ENCODE results near the gene INTS6. TPM values are rescaled to one million over a fixed set of nuclear protein-coding genes. Genes with fewer than 3 reads are reported as not detected.

Gene INTS6
- total RNA-seq, 4 donors from 2014 or later: 42.1 to 53.7 (median 45.4) TPM

- 79% methylated on average over 2 of the region's 2 CpGs for WGBS, 2 donors
- no peaks in the 10 kb centered on the region for H3K27me3 ChIP-seq
- no peak for TF ChIP-seq POLR2A (IDR thresholded peaks at IDR 0.05)
- no peak for TF ChIP-seq CTCF (IDR thresholded peaks at IDR 0.05)
- H3K27ac ChIP-seq: no peak overlapping the region
- H3K4me3 ChIP-seq (replicated peaks in 1 of 3): no peak overlapping the region
- H3K4me1 ChIP-seq: no peaks in the 10 kb centered on the region
- no peaks in the 10 kb centered on the region for H3K9me3 ChIP-seq
- no peaks in the 10 kb centered on the region for H3K36me3 ChIP-seq
- intact Hi-C loops (cut with DNase I): no loop called here
- DNase-seq: no peak
Measured at GRCh38 chr13:51475727-51476501, 23.1 kb upstream of the INTS6 start.

- H3K27me3 ChIP-seq: no peaks in the 10 kb centered on the region
- DNase-seq: no peak
- H3K9me3 ChIP-seq: no peaks in the 10 kb centered on the region
- H3K4me3 ChIP-seq (replicated peaks in 1 of 3): no peak overlapping the region
- no peaks in the 10 kb centered on the region for H3K36me3 ChIP-seq
- no peak for TF ChIP-seq POLR2A (IDR thresholded peaks at IDR 0.05)
- TF ChIP-seq CTCF (IDR thresholded peaks at IDR 0.05): no peak
- H3K27ac ChIP-seq: no peak overlapping the region
- intact Hi-C loops (cut with DNase I): no loop called here
- H3K4me1 ChIP-seq: no peaks in the 10 kb centered on the region
- WGBS, 2 donors: 96 to 97% methylated on average over 2 of the region's 2 CpGs
Measured at GRCh38 chr13:51469790-51470189, 17.0 kb upstream of the INTS6 start.

- no peaks in the 10 kb centered on the region for H3K36me3 ChIP-seq
- H3K27me3 ChIP-seq: no peaks in the 10 kb centered on the region
- intact Hi-C loops (cut with DNase I): no loop called here
- WGBS, 2 donors: 93 to 98% methylated on average over 3 of the region's 3 CpGs
- no peak overlapping the region for H3K27ac ChIP-seq
- no peak for DNase-seq
- no peak for TF ChIP-seq CTCF (IDR thresholded peaks at IDR 0.05)
- TF ChIP-seq POLR2A (IDR thresholded peaks at IDR 0.05): no peak
- no peaks in the 10 kb centered on the region for H3K9me3 ChIP-seq
- no peak overlapping the region for H3K4me3 ChIP-seq (replicated peaks in 1 of 3)
- H3K4me1 ChIP-seq: no peaks in the 10 kb centered on the region
Measured at GRCh38 chr13:51467730-51468129, 14.9 kb upstream of the INTS6 start.

GRCh38 chr13:51465124-51465523 is 12.3 kb upstream of the INTS6 start:
- H3K4me1 ChIP-seq: no peaks in the 10 kb centered on the region
- H3K4me3 ChIP-seq (replicated peaks in 1 of 3): no peak overlapping the region
- DNase-seq: no peak
- intact Hi-C loops (cut with DNase I): no loop called here
- H3K36me3 ChIP-seq: no peaks in the 10 kb centered on the region
- H3K27me3 ChIP-seq: no peaks in the 10 kb centered on the region
- no peak for TF ChIP-seq POLR2A (IDR thresholded peaks at IDR 0.05)
- no peak for TF ChIP-seq CTCF (IDR thresholded peaks at IDR 0.05)
- no peaks in the 10 kb centered on the region for H3K9me3 ChIP-seq
- H3K27ac ChIP-seq: no peak overlapping the region

GRCh38 chr13:51457086-51457815 is 4.4 kb upstream of the INTS6 start:
- no peak for DNase-seq
- Histone ChIP-seq H3K9me3 (no peaks in the 10 kb centered on the region), H3K4me3 (replicated peaks in 1 of 3) (no peak overlapping the region), H3K27me3 (no peaks in the 10 kb centered on the region), H3K4me1 (peaks cover 0 to 11% of the 10 kb centered on the region in 2 donors), H3K36me3 (peaks cover 0 to 6% of the 10 kb centered on the region in 2 donors), H3K27ac (no peak overlapping the region)
- 95 to 98% methylated on average over 13 to 15 of the region's 15 CpGs for WGBS, 2 donors
- intact Hi-C loops (cut with DNase I): loop anchor here (5.0 kb wide), 1 partner anchor 125 kb away; the partner anchor contains the start of gene WDFY2
- no peak for TF ChIP-seq CTCF (IDR thresholded peaks at IDR 0.05)
- TF ChIP-seq POLR2A (IDR thresholded peaks at IDR 0.05): no peak
